ENCODE data around the gene ZDBF2. TPM values are rescaled to one million over a fixed set of nuclear protein-coding genes. Genes with fewer than 3 reads are reported as not detected.

Gene ZDBF2
- total and polyA plus RNA-seq, 2 of the 8 experiments (the other 6 are each of a cell fraction or from before 2014, with no cell fraction given), result 1.5 to 17.2 TPM

- no peak overlapping the region for H3K9ac ChIP-seq (replicated peaks in 1 of 4; ENCODE audit: extremely low read depth in 1 of 4, low read depth in 3 of 4, low read length in 3 of 4)
- no peak overlapping the region for H3K23ac ChIP-seq (ENCODE audit: insufficient read length)
- H3K4me1 ChIP-seq (replicated peaks in 1 of 4; ENCODE audit: control insufficient read depth in 3 of 4, insufficient read depth in 4 of 4, low read length in 3 of 4), result no peaks in the 10 kb centered on the region
- 91% methylated on average over 4 of the region's 4 CpGs; no CpG with 5 or more reads in 1 of the 2 experiments for WGBS, 2 experiments (ENCODE audit: extremely low coverage in 1 of 2, insufficient coverage in 1 of 2, insufficient read length in 1 of 2, insufficient replicate concordance in 2 of 2, low coverage in 1 of 2, low lambda C conversion rate in 2 of 2, missing lambda C conversion rate in 1 of 2)
- no peak overlapping the region for H3K18ac ChIP-seq (ENCODE audit: extremely low read depth, low read length)
- no peaks in the 10 kb centered on the region for H3K79me1 ChIP-seq (ENCODE audit: low read depth, low read length)
- H2BK5ac ChIP-seq (ENCODE audit: low read depth, low read length), result no peak overlapping the region
- no peak for FAIRE-seq
- no peak overlapping the region for H2BK20ac ChIP-seq (ENCODE audit: low read length)
- H4K20me1 ChIP-seq (replicated peaks in 1 of 2; ENCODE audit: control insufficient read depth in 1 of 2, insufficient read depth in 2 of 2, low read length in 2 of 2), result no peaks in the 10 kb centered on the region
- H3K4me2 ChIP-seq (ENCODE audit: insufficient read depth in 1 of 2, low read depth in 2 of 2, low read length in 2 of 2), result no peak overlapping the region
- no peaks in the 10 kb centered on the region for H3K23me2 ChIP-seq (ENCODE audit: low read depth, low read length)
- H2BK120ac ChIP-seq (replicated peaks; ENCODE audit: low read depth, low read length), result no peak overlapping the region
- ChIA-PET CTCF (ENCODE audit: partially characterized antibody) (no interaction called here), POLR2A (ENCODE audit: partially characterized antibody) (no interaction called here)
- no peak overlapping the region for H3K27ac ChIP-seq (ENCODE audit: low read depth, low read length)
- peaks cover 5 to 6% of the 10 kb centered on the region in 2 experiments for H3K9me3 ChIP-seq (ENCODE audit: insufficient read depth in 2 of 2, low read depth in 1 of 2, low read length in 1 of 2)
- H2BK12ac ChIP-seq (ENCODE audit: low read depth, low read length), result no peak overlapping the region
- H3K4me3 ChIP-seq (ENCODE audit: extremely low read depth in 1 of 4, insufficient read depth in 2 of 4, low read depth in 3 of 4, low read length in 4 of 4), result no peak overlapping the region
- H2BK15ac ChIP-seq (ENCODE audit: low read length), result no peak overlapping the region
- H3K36me3 ChIP-seq (ENCODE audit: control insufficient read depth in 2 of 4, insufficient read depth in 4 of 4, low read length in 3 of 4), result no peaks in the 10 kb centered on the region
- no peaks in the 10 kb centered on the region for H3K27me3 ChIP-seq (replicated peaks in 1 of 4; ENCODE audit: control insufficient read depth in 3 of 4, extremely low read depth in 1 of 4, insufficient read depth in 3 of 4, low read length in 3 of 4)
- no peak overlapping the region for H2AFZ ChIP-seq (ENCODE audit: low read length)
- no peak overlapping the region for H3K56ac ChIP-seq (replicated peaks; ENCODE audit: insufficient read length, low read depth, low read length)
- no peak overlapping the region for H2AK5ac ChIP-seq (ENCODE audit: low read depth, low read length)
- H4K8ac ChIP-seq (ENCODE audit: extremely low read depth, insufficient read depth, low read length), result no peak overlapping the region
- H3K14ac ChIP-seq (ENCODE audit: insufficient read length), result no peak overlapping the region
- H4K91ac ChIP-seq (replicated peaks; ENCODE audit: insufficient read length, low read length), result no peak overlapping the region
- DNase-seq (ENCODE audit: low read depth in 1 of 2, low spot score in 2 of 2), result no peak
- H4K5ac ChIP-seq (ENCODE audit: insufficient read length, low read depth, low read length), result no peak overlapping the region
- TF ChIP-seq ATF2 (IDR thresholded peaks at IDR 0.05; ENCODE audit: low read length) (no peak), TEAD4 (IDR thresholded peaks at IDR 0.05; ENCODE audit: low read depth, low read length) (no peak), POLR2A (IDR thresholded peaks at IDR 0.05; ENCODE audit: control extremely low read depth in 1 of 2, low read depth in 2 of 2, low read length in 2 of 2) (no peak), BACH1 (IDR thresholded peaks at IDR 0.05; ENCODE audit: low read length) (no peak), KDM1A (IDR thresholded peaks at IDR 0.05; ENCODE audit: borderline replicate concordance, low read length) (no peak), SAP30 (IDR thresholded peaks at IDR 0.05; ENCODE audit: insufficient read depth, insufficient replicate concordance, low read length) (no peak), EZH2 (IDR thresholded peaks at IDR 0.05; ENCODE audit: low read depth, low read length, severe bottlenecking) (no peak), CREB1 (IDR thresholded peaks at IDR 0.05) (no peak), BRCA1 (IDR thresholded peaks at IDR 0.05; ENCODE audit: low read depth, low read length) (no peak)
- H3K4ac ChIP-seq (replicated peaks; ENCODE audit: insufficient read length, low read depth, low read length), result no peak overlapping the region
- H3K79me2 ChIP-seq (ENCODE audit: control insufficient read depth in 1 of 2, insufficient read depth in 2 of 2, low read length in 2 of 2), result no peaks in the 10 kb centered on the region
Measured at GRCh38 chr2:206343144-206343543, 68.7 kb downstream of the ZDBF2 start.

Data from H1 (cell line).